ENCODE results near the gene SLC24A3.

Gene SLC24A3

GRCh38 chr20:19313342-19314069 lies 101.1 kb downstream of the SLC24A3 start:
- DNase-seq (ENCODE audit: low read depth), result no peak
- H3K4me3 ChIP-seq (ENCODE audit: low read length), result no peak overlapping the region
- TF ChIP-seq CTCF (conservative IDR thresholded peaks at IDR 0.05; ENCODE audit: low read length), result no peak

- TF ChIP-seq CTCF (conservative IDR thresholded peaks at IDR 0.05; ENCODE audit: low read length), result no peak
- DNase-seq (ENCODE audit: low read depth), result no peak
Measured at GRCh38 chr20:19314621-19315020, 102.2 kb downstream of the SLC24A3 start.

GRCh38 chr20:19317237-19318069 lies 105.0 kb downstream of the SLC24A3 start:
- H3K4me3 ChIP-seq (ENCODE audit: low read length), result no peak overlapping the region
- no peak for TF ChIP-seq CTCF (conservative IDR thresholded peaks at IDR 0.05; ENCODE audit: low read length)
- no peak for DNase-seq (ENCODE audit: low read depth)

More at GRCh38 chr20:19314621-19315020, 102.2 kb downstream of the SLC24A3 start:
- H3K4me3 ChIP-seq (ENCODE audit: low read length), result no peak overlapping the region

- no peak for TF ChIP-seq CTCF (conservative IDR thresholded peaks at IDR 0.05; ENCODE audit: low read length)
- no peak for DNase-seq (ENCODE audit: low read depth)
- no peak overlapping the region for H3K4me3 ChIP-seq (ENCODE audit: low read length)
Measured at GRCh38 chr20:19318610-19319009, 106.2 kb downstream of the SLC24A3 start.

GRCh38 chr20:19320005-19320404 lies 107.6 kb downstream of the SLC24A3 start:
- no peak overlapping the region for H3K4me3 ChIP-seq (ENCODE audit: low read length)
- no peak for TF ChIP-seq CTCF (conservative IDR thresholded peaks at IDR 0.05; ENCODE audit: low read length)
- no peak for DNase-seq (ENCODE audit: low read depth)

GRCh38 chr20:19321176-19321575 lies 108.7 kb downstream of the SLC24A3 start:
- H3K4me3 ChIP-seq (ENCODE audit: low read length), result no peak overlapping the region
- no peak for DNase-seq (ENCODE audit: low read depth)
- no peak for TF ChIP-seq CTCF (conservative IDR thresholded peaks at IDR 0.05; ENCODE audit: low read length)

Measured in AG10803 (cell line).